Measurements from ENCODE around the gene TMEM41A.

GRCh38 chr3:185498503-185499396 is at the start of gene TMEM41A:
- TF ChIP-seq, protein P1, sequence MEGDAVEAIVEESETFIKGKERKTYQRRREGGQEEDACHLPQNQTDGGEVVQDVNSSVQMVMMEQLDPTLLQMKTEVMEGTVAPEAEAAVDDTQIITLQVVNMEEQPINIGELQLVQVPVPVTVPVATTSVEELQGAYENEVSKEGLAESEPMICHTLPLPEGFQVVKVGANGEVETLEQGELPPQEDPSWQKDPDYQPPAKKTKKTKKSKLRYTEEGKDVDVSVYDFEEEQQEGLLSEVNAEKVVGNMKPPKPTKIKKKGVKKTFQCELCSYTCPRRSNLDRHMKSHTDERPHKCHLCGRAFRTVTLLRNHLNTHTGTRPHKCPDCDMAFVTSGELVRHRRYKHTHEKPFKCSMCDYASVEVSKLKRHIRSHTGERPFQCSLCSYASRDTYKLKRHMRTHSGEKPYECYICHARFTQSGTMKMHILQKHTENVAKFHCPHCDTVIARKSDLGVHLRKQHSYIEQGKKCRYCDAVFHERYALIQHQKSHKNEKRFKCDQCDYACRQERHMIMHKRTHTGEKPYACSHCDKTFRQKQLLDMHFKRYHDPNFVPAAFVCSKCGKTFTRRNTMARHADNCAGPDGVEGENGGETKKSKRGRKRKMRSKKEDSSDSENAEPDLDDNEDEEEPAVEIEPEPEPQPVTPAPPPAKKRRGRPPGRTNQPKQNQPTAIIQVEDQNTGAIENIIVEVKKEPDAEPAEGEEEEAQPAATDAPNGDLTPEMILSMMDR (IDR thresholded peaks at IDR 0.05) = no peak
- TF ChIP-seq POLR2A (IDR thresholded peaks at IDR 0.05) = peak; percentile 57
